OCI-LY7 (cell line): ENCODE measurements around the gene COL25A1.

Experiments used
- EZH2phosphoT487 ChIP-seq: fragments of 200-600 bp; sonication (generic); IDR thresholded peaks from 2 replicates; pipeline ENCODE4 v1.6.1; 2018; ENCODE audit warnings: low read depth, borderline replicate concordance, mild to moderate bottlenecking, mixed run types, antibody characterized with exemption, low read length, moderate library complexity, mixed read lengths
- TF ChIP-seq, protein P1 (sequence below): fragments of 200-600 bp; sonication (generic); conservative IDR thresholded peaks from 2 replicates; pipeline ENCODE4 v1.5.1; 2014; ENCODE audit warnings: mild to moderate bottlenecking, antibody characterized with exemption, low read length, moderate library complexity, mixed read lengths

DNA sequence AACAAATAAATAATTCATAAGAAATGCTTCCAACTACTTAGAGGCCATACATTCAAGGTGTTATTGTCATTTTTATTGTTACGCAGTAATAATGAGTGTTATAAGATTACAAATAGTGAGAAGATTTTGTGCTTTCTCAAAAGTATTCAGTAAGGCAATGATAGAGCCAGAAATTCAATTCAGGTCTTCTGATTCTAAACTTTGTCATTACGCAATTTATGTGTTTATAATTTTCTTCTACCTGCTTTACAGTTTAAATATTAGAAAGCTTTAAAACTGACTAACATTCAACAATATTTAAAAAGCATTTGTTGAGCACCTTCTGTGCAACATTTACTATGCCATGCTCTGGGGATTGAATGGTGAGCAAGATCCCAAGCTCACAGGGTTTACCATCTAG lies 356.2 kb downstream of the COL25A1 start:
- TF ChIP-seq, protein P1, sequence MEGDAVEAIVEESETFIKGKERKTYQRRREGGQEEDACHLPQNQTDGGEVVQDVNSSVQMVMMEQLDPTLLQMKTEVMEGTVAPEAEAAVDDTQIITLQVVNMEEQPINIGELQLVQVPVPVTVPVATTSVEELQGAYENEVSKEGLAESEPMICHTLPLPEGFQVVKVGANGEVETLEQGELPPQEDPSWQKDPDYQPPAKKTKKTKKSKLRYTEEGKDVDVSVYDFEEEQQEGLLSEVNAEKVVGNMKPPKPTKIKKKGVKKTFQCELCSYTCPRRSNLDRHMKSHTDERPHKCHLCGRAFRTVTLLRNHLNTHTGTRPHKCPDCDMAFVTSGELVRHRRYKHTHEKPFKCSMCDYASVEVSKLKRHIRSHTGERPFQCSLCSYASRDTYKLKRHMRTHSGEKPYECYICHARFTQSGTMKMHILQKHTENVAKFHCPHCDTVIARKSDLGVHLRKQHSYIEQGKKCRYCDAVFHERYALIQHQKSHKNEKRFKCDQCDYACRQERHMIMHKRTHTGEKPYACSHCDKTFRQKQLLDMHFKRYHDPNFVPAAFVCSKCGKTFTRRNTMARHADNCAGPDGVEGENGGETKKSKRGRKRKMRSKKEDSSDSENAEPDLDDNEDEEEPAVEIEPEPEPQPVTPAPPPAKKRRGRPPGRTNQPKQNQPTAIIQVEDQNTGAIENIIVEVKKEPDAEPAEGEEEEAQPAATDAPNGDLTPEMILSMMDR, result no peak
- no peak for TF ChIP-seq EZH2phosphoT487
